ENCODE data around the gene DHPS. TPM values are rescaled to one million over a fixed set of nuclear protein-coding genes. Genes with fewer than 3 reads are reported as not detected.
"Not testable (repeated sequence)": the region's sequence is repeated elsewhere in the genome, so short reads cannot be mapped to it uniquely, and the experiment has no call there.

Gene DHPS
- total RNA-seq (10 to 100 TPM; 52.5 to 97.1 TPM), polyA plus RNA-seq (ENCODE audit: insufficient read length in 2 of 2) (100 to 1,000 TPM; 118 to 138 TPM)
- long read RNA-seq, donor 1, transcript DHPS-206 (2 exons, 676 nt) = minor isoform, 5 of 63 reads
- long read RNA-seq, donor 1, transcript DHPS-221 (8 exons, 1,176 nt) = minor isoform, 5 of 63 reads
- long read RNA-seq, donor 1, transcript DHPS-201 (9 exons, 1,363 nt) = major isoform, 40 of 63 reads
- long read RNA-seq, donor 1, transcript DHPS-218 (2 exons, 1,085 nt) = minor isoform, 13 of 63 reads
- long read RNA-seq, donor 1, partial matches to known transcripts = 0 of 63 reads
- long read RNA-seq, donor 1, other reads (novel, unspliced or antisense) = 0 of 63 reads
- long read RNA-seq, donor 2, transcript DHPS-201 (9 exons, 1,363 nt) = major isoform, 13 of 16 reads
- long read RNA-seq, donor 2, partial matches to known transcripts = 0 of 16 reads
- long read RNA-seq, donor 2, other reads (novel, unspliced or antisense) = 0 of 16 reads
- long read RNA-seq, donor 3, transcript DHPS-201 (9 exons, 1,363 nt) = major isoform, 18 of 29 reads
- long read RNA-seq, donor 3, transcript DHPS-221 (8 exons, 1,176 nt) = minor isoform, 7 of 29 reads
- long read RNA-seq, donor 3, partial matches to known transcripts = 0 of 29 reads
- long read RNA-seq, donor 3, other reads (novel, unspliced or antisense) = 0 of 29 reads
- long read RNA-seq, donor 4, transcript DHPS-218 (2 exons, 1,085 nt) = minor isoform, 12 of 68 reads
- long read RNA-seq, donor 4, transcript DHPS-201 (9 exons, 1,363 nt) = major isoform, 38 of 68 reads
- long read RNA-seq, donor 4, partial matches to known transcripts = 12 of 68 reads
- long read RNA-seq, donor 4, other reads (novel, unspliced or antisense) = 0 of 68 reads

DNA sequence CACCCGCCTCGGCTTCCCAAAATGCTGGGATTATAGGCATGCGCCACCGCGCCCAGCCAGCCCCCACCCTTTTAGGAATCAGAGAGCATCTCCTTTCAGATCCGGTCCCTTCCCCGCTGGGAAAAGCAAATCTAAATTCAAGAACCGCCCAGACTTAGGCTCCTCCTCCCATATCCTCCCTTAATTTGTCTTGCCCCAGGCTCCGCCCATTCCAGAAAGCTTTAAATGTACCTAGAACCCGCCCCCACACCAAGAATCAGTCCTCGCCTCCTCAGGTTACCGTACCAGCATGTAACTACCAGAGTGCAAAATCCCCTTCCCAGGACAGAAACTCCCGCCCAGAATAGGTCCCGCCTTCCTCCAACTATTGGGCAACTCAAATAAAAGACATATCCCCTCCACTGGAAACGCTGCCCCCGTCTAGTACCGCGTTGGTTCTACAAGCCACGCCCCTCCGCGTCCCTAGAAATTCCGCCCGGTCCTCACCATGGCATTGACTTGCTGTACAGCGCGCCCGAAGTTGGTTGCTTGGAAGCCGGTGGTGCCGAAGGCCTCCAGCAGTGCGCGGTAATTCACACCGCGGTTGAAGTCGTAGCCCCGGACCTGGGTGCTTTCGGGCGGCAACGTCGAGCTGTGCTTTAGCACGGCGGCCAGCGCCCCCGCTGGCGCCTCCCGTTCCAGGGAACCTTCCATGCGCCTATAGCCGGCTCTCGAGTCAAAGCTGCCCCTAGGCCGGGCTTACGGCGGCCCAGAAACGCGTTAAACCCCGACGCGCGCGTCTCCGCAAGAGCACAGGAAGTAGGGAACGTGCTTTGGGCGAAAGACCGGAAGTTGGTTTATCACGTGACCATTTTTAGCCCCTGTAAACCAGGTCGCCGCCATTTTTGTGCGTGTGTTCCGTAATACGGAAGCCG lies at the start of gene DHPS:
Gene DHPS (minus strand): TSS at position 807 of the 914 bp plus-strand sequence. CDS start 114 bp downstream, at position 693.
- WGBS (ENCODE audit: insufficient coverage) = under 1% methylated on average over 68 of the region's 68 CpGs
- Histone ChIP-seq H3K27me3 (ENCODE audit: control insufficient read depth, insufficient read depth, low read length) (no peaks in the 10 kb centered on the region), H3K9me3 (ENCODE audit: control insufficient read depth, insufficient read depth, low read length) (no peaks in the 10 kb centered on the region)

DNA sequence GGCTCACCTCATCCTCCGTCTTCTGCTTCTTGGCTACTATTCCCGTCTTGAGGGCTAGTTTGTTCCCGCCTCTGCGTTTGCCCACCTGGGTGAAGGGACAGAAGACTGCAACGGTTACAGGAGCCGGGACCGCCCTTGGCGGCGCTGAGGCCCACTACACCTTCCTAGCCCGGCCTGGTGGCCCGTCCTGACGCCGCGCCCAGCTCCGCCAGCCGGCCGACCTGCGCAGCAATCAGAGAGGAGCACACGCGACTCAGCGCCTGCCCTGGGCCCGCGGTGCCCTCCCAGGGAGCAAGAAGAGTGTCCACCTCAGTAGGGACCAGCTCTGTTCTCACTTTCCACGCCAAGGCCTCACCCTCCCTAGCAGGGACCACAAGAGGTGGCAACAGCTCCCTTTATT lies 49.7 kb upstream of the DHPS start:
- Histone ChIP-seq H3K27ac (ENCODE audit: low read depth, low read length) (no peak overlapping the region), H3K36me3 (ENCODE audit: control insufficient read depth, insufficient read depth, low read length) (peaks cover 44% of the 10 kb centered on the region), H3K27me3 (ENCODE audit: control insufficient read depth, insufficient read depth, low read length) (no peaks in the 10 kb centered on the region), H3K4me3 (ENCODE audit: low read depth, low read length) (no peak overlapping the region), H3K4me1 (ENCODE audit: control insufficient read depth, insufficient read depth, low read length) (peaks cover 26% of the 10 kb centered on the region), H3K9me3 (ENCODE audit: control insufficient read depth, insufficient read depth, low read length) (no peaks in the 10 kb centered on the region)
- 95% methylated on average over 19 of the region's 24 CpGs for WGBS (ENCODE audit: insufficient coverage)
- DNase-seq (ENCODE audit: low read depth in 4 of 6, low spot score in 6 of 6) = no peak

More for the DNA sequence above, at the start of gene DHPS:
- peak; percentile 88 to 99 (median 96) for DNase-seq (ENCODE audit: low read depth in 4 of 6, low spot score in 6 of 6)
- Histone ChIP-seq H3K4me1 (ENCODE audit: control insufficient read depth, insufficient read depth, low read length) (peaks cover 21% of the 10 kb centered on the region), H3K27ac (ENCODE audit: low read depth, low read length) (peak within 1 kb of the TSS; percentile 96), H3K36me3 (ENCODE audit: control insufficient read depth, insufficient read depth, low read length) (peaks cover 37% of the 10 kb centered on the region), H3K4me3 (ENCODE audit: low read depth, low read length) (peak within 1 kb of the TSS; percentile 99)

DNA sequence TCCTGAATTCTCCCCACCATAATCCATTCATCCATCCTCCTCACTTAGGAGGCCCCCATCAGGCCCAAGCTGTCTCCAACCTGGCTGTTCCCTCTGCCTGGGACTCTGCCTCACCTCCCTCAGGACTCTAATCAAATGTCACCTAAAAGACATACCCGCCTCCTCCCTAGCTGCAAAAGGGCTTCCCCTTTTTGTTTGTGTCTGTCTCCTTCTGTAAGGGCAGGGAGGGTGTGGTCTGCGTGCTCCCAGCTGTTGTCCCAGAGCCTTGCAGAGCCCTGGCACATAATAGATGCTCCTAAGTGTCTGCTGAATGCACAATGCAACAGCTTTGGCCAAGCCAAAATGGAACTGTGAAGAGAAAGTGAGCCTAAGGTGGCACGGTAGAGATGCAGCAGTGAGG lies 48.4 kb upstream of the DHPS start:
- DNase-seq (ENCODE audit: low read depth in 4 of 6, low spot score in 6 of 6) = no peak
- Histone ChIP-seq H3K36me3 (ENCODE audit: control insufficient read depth, insufficient read depth, low read length) (peaks cover 44% of the 10 kb centered on the region), H3K9me3 (ENCODE audit: control insufficient read depth, insufficient read depth, low read length) (no peaks in the 10 kb centered on the region), H3K4me3 (ENCODE audit: low read depth, low read length) (no peak overlapping the region), H3K4me1 (ENCODE audit: control insufficient read depth, insufficient read depth, low read length) (peaks cover 21% of the 10 kb centered on the region), H3K27me3 (ENCODE audit: control insufficient read depth, insufficient read depth, low read length) (no peaks in the 10 kb centered on the region), H3K27ac (ENCODE audit: low read depth, low read length) (no peak overlapping the region)
- WGBS (ENCODE audit: insufficient coverage) = 100% methylated on average over 2 of the region's 3 CpGs

DNA sequence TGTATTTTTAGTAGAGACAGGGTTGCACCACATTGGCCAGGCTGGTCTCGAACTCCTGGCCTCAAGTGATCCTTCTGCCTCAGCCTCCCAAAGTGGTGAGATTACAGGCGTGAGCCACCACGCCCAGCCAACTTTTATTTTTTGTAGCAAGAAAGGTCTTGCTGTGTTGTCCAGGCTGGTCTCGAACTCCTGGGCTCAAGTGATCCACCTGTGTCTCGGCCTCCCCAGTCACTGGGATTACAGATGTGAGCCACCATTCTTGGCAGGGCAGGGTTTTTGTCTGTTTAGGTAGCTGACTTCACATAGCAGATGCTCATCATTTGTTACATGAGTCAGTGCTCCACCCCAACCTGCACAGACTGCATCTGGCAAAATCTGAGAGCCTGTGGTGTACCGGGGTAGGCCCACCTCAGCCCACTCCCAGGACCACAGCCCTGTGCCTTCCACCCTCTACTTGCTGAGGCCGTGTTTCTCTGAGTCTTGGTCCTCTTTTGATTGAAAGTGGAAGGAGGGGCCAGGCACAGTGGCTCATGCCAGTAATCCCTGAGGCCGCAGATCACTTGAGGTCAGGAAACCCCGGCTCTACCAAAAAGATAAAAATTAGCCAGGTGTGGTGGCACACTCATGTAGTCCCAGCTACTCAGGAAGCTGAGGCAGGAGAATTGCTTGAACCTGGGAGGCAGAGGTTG lies 46.2 kb upstream of the DHPS start:
- Histone ChIP-seq H3K9me3 (ENCODE audit: control insufficient read depth, insufficient read depth, low read length) (no peaks in the 10 kb centered on the region), H3K27me3 (ENCODE audit: control insufficient read depth, insufficient read depth, low read length) (no peaks in the 10 kb centered on the region), H3K36me3 (ENCODE audit: control insufficient read depth, insufficient read depth, low read length) (peaks cover 44% of the 10 kb centered on the region), H3K27ac (ENCODE audit: low read depth, low read length) (no peak overlapping the region), H3K4me3 (ENCODE audit: low read depth, low read length) (no peak overlapping the region), H3K4me1 (ENCODE audit: control insufficient read depth, insufficient read depth, low read length) (peaks cover 25% of the 10 kb centered on the region)
- DNase-seq (ENCODE audit: low read depth in 4 of 6, low spot score in 6 of 6) = no peak
- WGBS (ENCODE audit: insufficient coverage) = 99% methylated on average over 7 of the region's 9 CpGs

DNA sequence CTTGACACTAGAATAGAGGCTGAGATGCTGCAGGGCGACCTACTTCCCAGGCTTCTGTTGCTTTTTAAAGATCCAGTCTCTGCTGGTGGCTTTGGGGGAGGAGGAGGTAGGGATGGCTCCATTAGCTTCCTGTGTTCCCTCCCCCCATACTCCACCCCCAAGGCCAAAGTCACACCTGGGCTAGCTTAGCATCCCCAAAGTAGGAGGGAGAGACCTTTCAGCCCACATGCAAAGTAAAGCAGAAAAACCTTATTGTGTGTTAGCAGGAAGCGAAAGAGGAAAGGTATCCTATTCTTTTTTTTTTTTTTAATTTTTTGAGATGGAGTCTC lies 45.3 kb upstream of the DHPS start:
- Histone ChIP-seq H3K9me3 (ENCODE audit: control insufficient read depth, insufficient read depth, low read length) (no peaks in the 10 kb centered on the region), H3K4me1 (ENCODE audit: control insufficient read depth, insufficient read depth, low read length) (peaks cover 20% of the 10 kb centered on the region), H3K27me3 (ENCODE audit: control insufficient read depth, insufficient read depth, low read length) (no peaks in the 10 kb centered on the region), H3K36me3 (ENCODE audit: control insufficient read depth, insufficient read depth, low read length) (peaks cover 42% of the 10 kb centered on the region), H3K4me3 (ENCODE audit: low read depth, low read length) (no peak overlapping the region), H3K27ac (ENCODE audit: low read depth, low read length) (no peak overlapping the region)
- no CpG with 5 or more reads among the region's 2 CpGs for WGBS (ENCODE audit: insufficient coverage)
- DNase-seq (ENCODE audit: low read depth in 4 of 6, low spot score in 6 of 6) = no peak

DNA sequence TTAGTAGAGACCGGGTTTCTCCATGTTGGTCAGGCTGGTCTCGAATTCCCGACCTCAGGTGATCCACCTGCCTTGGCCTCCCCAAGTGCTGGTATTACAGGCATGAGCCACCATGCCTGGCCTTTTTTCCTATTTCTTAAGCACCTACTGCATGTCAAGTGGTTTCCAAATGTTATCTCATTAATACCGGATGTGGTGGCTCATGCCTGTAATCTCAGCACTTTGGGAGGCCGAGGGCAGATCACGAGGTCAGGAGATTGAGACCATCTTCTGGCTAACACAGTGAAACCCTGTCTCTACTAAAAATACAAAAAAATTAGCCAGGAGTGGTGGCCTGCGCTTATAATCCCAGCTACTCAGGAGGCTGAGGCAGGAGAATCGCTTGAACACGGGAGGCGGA lies 43.9 kb upstream of the DHPS start:
- not testable (repeated sequence) for DNase-seq (ENCODE audit: low read depth in 4 of 6, low spot score in 6 of 6); H3K27me3 ChIP-seq (ENCODE audit: control insufficient read depth, insufficient read depth, low read length); H3K27ac ChIP-seq (ENCODE audit: low read depth, low read length); H3K9me3 ChIP-seq (ENCODE audit: control insufficient read depth, insufficient read depth, low read length); H3K4me3 ChIP-seq (ENCODE audit: low read depth, low read length)
- Histone ChIP-seq H3K4me1 (ENCODE audit: control insufficient read depth, insufficient read depth, low read length) (peaks cover 30% of the 10 kb centered on the region), H3K36me3 (ENCODE audit: control insufficient read depth, insufficient read depth, low read length) (peaks cover 34% of the 10 kb centered on the region)
- WGBS (ENCODE audit: insufficient coverage) = 96% methylated on average over 9 of the region's 10 CpGs

DNA sequence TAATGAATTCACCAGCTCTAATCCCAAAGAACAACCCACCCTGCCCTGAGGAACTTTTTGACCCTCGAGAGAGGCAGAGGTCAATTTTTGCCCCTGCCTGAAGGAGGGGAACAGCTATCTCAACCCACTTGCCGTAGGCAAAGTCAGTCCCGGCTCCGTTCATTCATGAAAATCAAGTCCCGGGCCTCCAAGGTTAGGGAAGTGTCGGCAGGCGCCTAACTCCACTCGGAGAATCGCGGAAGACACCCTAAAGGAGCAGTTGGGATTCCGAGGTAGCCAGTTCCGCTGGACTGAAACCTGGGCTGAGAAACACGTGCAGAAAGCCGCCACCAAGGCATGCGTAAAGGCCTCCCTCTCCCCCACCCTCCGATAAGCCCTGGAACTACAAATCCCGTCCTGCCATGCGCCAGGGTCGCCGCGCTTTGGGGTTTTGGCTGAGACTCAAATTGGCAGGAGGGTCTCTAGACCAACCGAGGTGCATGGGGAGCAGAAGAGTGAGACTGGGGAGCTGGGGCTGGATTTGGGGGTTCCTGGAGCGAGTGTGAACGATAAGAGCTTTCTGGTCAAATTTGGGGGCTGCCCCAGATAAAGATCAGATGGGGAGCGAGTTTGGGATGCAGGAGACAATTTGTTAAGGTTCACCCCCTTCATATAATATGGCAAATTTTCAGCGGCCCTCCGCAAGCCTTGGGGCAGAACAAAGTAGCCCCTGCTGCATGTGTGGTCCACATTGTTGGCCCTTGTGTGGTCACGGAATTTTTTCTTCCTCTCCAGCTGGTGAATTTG lies 42.2 kb upstream of the DHPS start, which contains the start of gene TNPO2:
Gene TNPO2 (minus strand): TSS at position 292 of the 786 bp plus-strand sequence. CDS start 2,955 bp downstream, outside the sequence.
- DNase-seq (ENCODE audit: low read depth in 4 of 6, low spot score in 6 of 6) = peak in 4 of 6 donors; percentile 48 to 95 (median 82)
- Histone ChIP-seq H3K4me1 (ENCODE audit: control insufficient read depth, insufficient read depth, low read length) (peaks cover 41% of the 10 kb centered on the region), H3K27ac (ENCODE audit: low read depth, low read length) (peak within 1 kb of the TSS; percentile 94), H3K36me3 (ENCODE audit: control insufficient read depth, insufficient read depth, low read length) (peaks cover 27% of the 10 kb centered on the region), H3K4me3 (ENCODE audit: low read depth, low read length) (peak within 1 kb of the TSS; percentile 75), H3K27me3 (ENCODE audit: control insufficient read depth, insufficient read depth, low read length) (no peaks in the 10 kb centered on the region), H3K9me3 (ENCODE audit: control insufficient read depth, insufficient read depth, low read length) (no peaks in the 10 kb centered on the region)
- under 1% methylated on average over 22 of the region's 28 CpGs for WGBS (ENCODE audit: insufficient coverage)

DNA sequence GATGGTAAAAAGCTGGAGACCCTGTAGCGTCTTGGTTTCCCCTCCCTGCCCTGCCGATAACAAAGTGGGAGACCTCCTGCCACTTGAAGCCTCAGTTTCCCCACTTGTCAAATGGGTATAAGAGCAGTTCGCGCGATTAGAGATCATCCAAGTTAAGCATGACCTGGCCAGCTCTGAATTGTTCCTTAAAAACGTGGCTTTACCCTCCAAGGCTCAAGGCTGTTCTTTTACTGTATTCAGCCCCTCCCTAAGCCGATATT lies 41.6 kb upstream of the DHPS start:
- H3K4me1 ChIP-seq (ENCODE audit: control insufficient read depth, insufficient read depth, low read length) = peaks cover 41% of the 10 kb centered on the region
- 0% methylated on average over 5 of the region's 7 CpGs for WGBS (ENCODE audit: insufficient coverage)
- peak overlapping the region; percentile 75 for H3K4me3 ChIP-seq (ENCODE audit: low read depth, low read length)
- DNase-seq (ENCODE audit: low read depth in 4 of 6, low spot score in 6 of 6) = peak in 2 of 6 donors; percentile 2 to 18
- no peaks in the 10 kb centered on the region for H3K9me3 ChIP-seq (ENCODE audit: control insufficient read depth, insufficient read depth, low read length)
- peak overlapping the region; percentile 94 for H3K27ac ChIP-seq (ENCODE audit: low read depth, low read length)
- peaks cover 26% of the 10 kb centered on the region for H3K36me3 ChIP-seq (ENCODE audit: control insufficient read depth, insufficient read depth, low read length)
- no peaks in the 10 kb centered on the region for H3K27me3 ChIP-seq (ENCODE audit: control insufficient read depth, insufficient read depth, low read length)
